Measurements from ENCODE around the gene MBNL1.
"Not testable (repeated sequence)": the region's sequence is repeated elsewhere in the genome, so short reads cannot be mapped to it uniquely, and the experiment has no call there.

The MBNL1 gene

GRCh38 chr3:152400887-152401286, 132.2 kb downstream of the MBNL1 start:
- in situ Hi-C loops (cut with HindIII; ENCODE audit: low pct_ligation_motif_present, low pct_unique_long_range_greater_than_20kb, low sequenced_read_pairs) = no loop called here
- no peak for DNase-seq

- no peak for DNase-seq
- in situ Hi-C loops (cut with HindIII; ENCODE audit: low pct_ligation_motif_present, low pct_unique_long_range_greater_than_20kb, low sequenced_read_pairs) = no loop called here
Measured at GRCh38 chr3:152402695-152403451, 134.1 kb downstream of the MBNL1 start.

- no peak for DNase-seq
- in situ Hi-C loops (cut with HindIII; ENCODE audit: low pct_ligation_motif_present, low pct_unique_long_range_greater_than_20kb, low sequenced_read_pairs) = no loop called here
Measured at GRCh38 chr3:152403632-152404066, 134.9 kb downstream of the MBNL1 start.

GRCh38 chr3:152404976-152405375, 136.2 kb downstream of the MBNL1 start:
- in situ Hi-C loops (cut with HindIII; ENCODE audit: low pct_ligation_motif_present, low pct_unique_long_range_greater_than_20kb, low sequenced_read_pairs) = no loop called here
- DNase-seq = no peak

GRCh38 chr3:152405915-152406802, 137.4 kb downstream of the MBNL1 start:
- DNase-seq = no peak
- in situ Hi-C loops (cut with HindIII; ENCODE audit: low pct_ligation_motif_present, low pct_unique_long_range_greater_than_20kb, low sequenced_read_pairs) = no loop called here

- in situ Hi-C loops (cut with HindIII; ENCODE audit: low pct_ligation_motif_present, low pct_unique_long_range_greater_than_20kb, low sequenced_read_pairs) = no loop called here
- DNase-seq = no peak
Measured at GRCh38 chr3:152413240-152413639, 144.5 kb downstream of the MBNL1 start.

GRCh38 chr3:152416808-152417580, 148.3 kb downstream of the MBNL1 start:
- no peak for DNase-seq

GRCh38 chr3:152419748-152420147, 151.0 kb downstream of the MBNL1 start:
- no peak for DNase-seq
- in situ Hi-C loops (cut with HindIII; ENCODE audit: low pct_ligation_motif_present, low pct_unique_long_range_greater_than_20kb, low sequenced_read_pairs) = no loop called here

More at GRCh38 chr3:152416808-152417580, 148.3 kb downstream of the MBNL1 start:
- in situ Hi-C loops (cut with HindIII; ENCODE audit: low pct_ligation_motif_present, low pct_unique_long_range_greater_than_20kb, low sequenced_read_pairs) = no loop called here

GRCh38 chr3:152421162-152421561, 152.4 kb downstream of the MBNL1 start:
- DNase-seq = no peak
- in situ Hi-C loops (cut with HindIII; ENCODE audit: low pct_ligation_motif_present, low pct_unique_long_range_greater_than_20kb, low sequenced_read_pairs) = no loop called here

GRCh38 chr3:152426393-152426792, 157.7 kb downstream of the MBNL1 start:
- in situ Hi-C loops (cut with HindIII; ENCODE audit: low pct_ligation_motif_present, low pct_unique_long_range_greater_than_20kb, low sequenced_read_pairs) = no loop called here
- DNase-seq = no peak

GRCh38 chr3:152428577-152428976, 159.8 kb downstream of the MBNL1 start:
- no peak for DNase-seq
- in situ Hi-C loops (cut with HindIII; ENCODE audit: low pct_ligation_motif_present, low pct_unique_long_range_greater_than_20kb, low sequenced_read_pairs) = no loop called here

- DNase-seq = no peak
- in situ Hi-C loops (cut with HindIII; ENCODE audit: low pct_ligation_motif_present, low pct_unique_long_range_greater_than_20kb, low sequenced_read_pairs) = no loop called here
Measured at GRCh38 chr3:152430223-152431002, 161.7 kb downstream of the MBNL1 start.

GRCh38 chr3:152434142-152434541, 165.4 kb downstream of the MBNL1 start:
- no peak for DNase-seq
- in situ Hi-C loops (cut with HindIII; ENCODE audit: low pct_ligation_motif_present, low pct_unique_long_range_greater_than_20kb, low sequenced_read_pairs) = no loop called here

- DNase-seq; in situ Hi-C loops (cut with HindIII; ENCODE audit: low pct_ligation_motif_present, low pct_unique_long_range_greater_than_20kb, low sequenced_read_pairs): not testable (repeated sequence)
Measured at GRCh38 chr3:152435210-152435609, 166.5 kb downstream of the MBNL1 start.

GRCh38 chr3:152436707-152437590, 168.2 kb downstream of the MBNL1 start:
- no peak for DNase-seq
- in situ Hi-C loops (cut with HindIII; ENCODE audit: low pct_ligation_motif_present, low pct_unique_long_range_greater_than_20kb, low sequenced_read_pairs) = no loop called here

- DNase-seq = no peak
- in situ Hi-C loops (cut with HindIII; ENCODE audit: low pct_ligation_motif_present, low pct_unique_long_range_greater_than_20kb, low sequenced_read_pairs) = no loop called here
Measured at GRCh38 chr3:152438181-152438580, 169.5 kb downstream of the MBNL1 start.

- DNase-seq = no peak
- in situ Hi-C loops (cut with HindIII; ENCODE audit: low pct_ligation_motif_present, low pct_unique_long_range_greater_than_20kb, low sequenced_read_pairs) = no loop called here
Measured at GRCh38 chr3:152438706-152439105, 170.0 kb downstream of the MBNL1 start.

Measured in ACHN (cell line).